Endodermal cell (in vitro differentiated cells): Measurements from ENCODE around the gene CCDC170. TPM values are rescaled to one million over a fixed set of nuclear protein-coding genes. Genes with fewer than 3 reads are reported as not detected.

ENCODE experiments used
- DNase-seq: peaks from one replicate; pipeline ENCODE4 v3.0.0-alpha.2; 2017
- H3K27ac ChIP-seq: 2 replicates; pipeline ENCODE4 v1.5.1; 2013; ENCODE audit warnings: mild to moderate bottlenecking, low read depth, low read length, moderate library complexity
- H3K27me3 ChIP-seq: 2 replicates; pipeline ENCODE4 v1.6.1; 2013; ENCODE audit warnings: mild to moderate bottlenecking, low read length, moderate library complexity; ENCODE audit not compliant: insufficient read depth, control insufficient read depth, poor library complexity, severe bottlenecking
- H3K36me3 ChIP-seq: 2 replicates; pipeline ENCODE4 v1.7.0; 2013; ENCODE audit warnings: mild to moderate bottlenecking, low read length, moderate library complexity; ENCODE audit not compliant: control insufficient read depth, insufficient read depth
- H3K4me1 ChIP-seq: one replicate; pipeline ENCODE4 v1.7.0; 2013; ENCODE audit warnings: low read length; ENCODE audit not compliant: control insufficient read depth, insufficient read depth
- H3K4me3 ChIP-seq: 2 replicates; pipeline ENCODE4 v1.5.1; 2013; ENCODE audit warnings: mild to moderate bottlenecking, low read length, moderate library complexity
- H3K9ac ChIP-seq: 2 replicates; pipeline ENCODE4 v1.6.1; 2013; ENCODE audit warnings: mild to moderate bottlenecking, low read length, moderate library complexity; ENCODE audit not compliant: poor library complexity, severe bottlenecking; ENCODE audit errors: extremely low read depth
- H3K9me3 ChIP-seq: 2 replicates; pipeline ENCODE4 v1.6.1; 2013; ENCODE audit warnings: mild to moderate bottlenecking, low read length, moderate library complexity; ENCODE audit not compliant: control insufficient read depth
- H3K27ac Mint-ChIP-seq: 2 replicates; pipeline ENCODE4 v1.8.0; 2020; ENCODE audit warnings: mixed read lengths
- H3K27me3 Mint-ChIP-seq: 2 replicates; pipeline ENCODE4 v1.8.0; 2021; ENCODE audit warnings: mild to moderate bottlenecking, mixed read lengths; ENCODE audit not compliant: insufficient read depth
- H3K36me3 Mint-ChIP-seq: 2 replicates; pipeline ENCODE4 v1.8.0; 2020; ENCODE audit warnings: low read depth, mixed read lengths
- H3K4me1 Mint-ChIP-seq: 2 replicates; pipeline ENCODE4 v1.8.0; 2020; ENCODE audit warnings: mixed read lengths
- H3K4me3 Mint-ChIP-seq: 2 replicates; pipeline ENCODE4 v1.8.0; 2020; ENCODE audit warnings: mild to moderate bottlenecking, moderate library complexity, mixed read lengths
- H3K9me3 Mint-ChIP-seq: 2 replicates; pipeline ENCODE4 v1.8.0; 2020; ENCODE audit warnings: mild to moderate bottlenecking, mixed read lengths
- WGBS, 2 experiments: methylation state at CpG; one replicate each; pipeline versions ENCODE4 v1.1.5 to v1.1.7; 2013; ENCODE audit warnings: missing lambda C conversion rate in 2 of 2, mixed read lengths in 1 of 2; ENCODE audit not compliant: insufficient coverage in 1 of 2, insufficient read length in 1 of 2; 5-methylcytosine and 5-hydroxymethylcytosine counted together
- total RNA-seq, 2 donors: library from RNA; stranded (reverse); fragmentation: NEBNext Ultra II Directional in 1 of 2; extraction: Animal tissue kit (Norgen Biotek cat#: 25700) in 1 of 2; gene quantifications; 2 replicates in 1 of 2; 3 replicates in 1 of 2; pipeline ENCODE4 v1.2.1, GENCODE V29; 2021
- TF ChIP-seq, protein P1 (sequence below): fragments of 200-600 bp; sonication (generic); conservative IDR thresholded peaks from 2 replicates; pipeline ENCODE4 v1.5.0; 2021; ENCODE audit warnings: antibody characterized with exemption, mild to moderate bottlenecking

CCDC170 gene
- total RNA-seq, 2 donors from 2014 or later, result 2.2 to 4.1 TPM

GRCh38 chr6:151630991-151631655 is 137.3 kb downstream of the CCDC170 start:
- Mint-ChIP-seq H3K4me1 (peaks cover 14% of the 10 kb centered on the region), H3K36me3 (no peaks in the 10 kb centered on the region), H3K27me3 (no peaks in the 10 kb centered on the region), H3K27ac (no peak overlapping the region), H3K4me3 (no peak overlapping the region), H3K9me3 (no peaks in the 10 kb centered on the region)
- H3K27me3 ChIP-seq, result no peaks in the 10 kb centered on the region
- TF ChIP-seq, protein P1, sequence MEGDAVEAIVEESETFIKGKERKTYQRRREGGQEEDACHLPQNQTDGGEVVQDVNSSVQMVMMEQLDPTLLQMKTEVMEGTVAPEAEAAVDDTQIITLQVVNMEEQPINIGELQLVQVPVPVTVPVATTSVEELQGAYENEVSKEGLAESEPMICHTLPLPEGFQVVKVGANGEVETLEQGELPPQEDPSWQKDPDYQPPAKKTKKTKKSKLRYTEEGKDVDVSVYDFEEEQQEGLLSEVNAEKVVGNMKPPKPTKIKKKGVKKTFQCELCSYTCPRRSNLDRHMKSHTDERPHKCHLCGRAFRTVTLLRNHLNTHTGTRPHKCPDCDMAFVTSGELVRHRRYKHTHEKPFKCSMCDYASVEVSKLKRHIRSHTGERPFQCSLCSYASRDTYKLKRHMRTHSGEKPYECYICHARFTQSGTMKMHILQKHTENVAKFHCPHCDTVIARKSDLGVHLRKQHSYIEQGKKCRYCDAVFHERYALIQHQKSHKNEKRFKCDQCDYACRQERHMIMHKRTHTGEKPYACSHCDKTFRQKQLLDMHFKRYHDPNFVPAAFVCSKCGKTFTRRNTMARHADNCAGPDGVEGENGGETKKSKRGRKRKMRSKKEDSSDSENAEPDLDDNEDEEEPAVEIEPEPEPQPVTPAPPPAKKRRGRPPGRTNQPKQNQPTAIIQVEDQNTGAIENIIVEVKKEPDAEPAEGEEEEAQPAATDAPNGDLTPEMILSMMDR, result no peak
- WGBS, 2 experiments, result 88% methylated on average over 1 to 4 of the region's 5 CpGs
- no peaks in the 10 kb centered on the region for H3K36me3 ChIP-seq
- H3K9ac ChIP-seq, result no peak overlapping the region
- no peaks in the 10 kb centered on the region for H3K4me1 ChIP-seq
- H3K4me3 ChIP-seq, result no peak overlapping the region
- no peak overlapping the region for H3K27ac ChIP-seq
- no peak for DNase-seq
- H3K9me3 ChIP-seq, result no peaks in the 10 kb centered on the region

DNA sequence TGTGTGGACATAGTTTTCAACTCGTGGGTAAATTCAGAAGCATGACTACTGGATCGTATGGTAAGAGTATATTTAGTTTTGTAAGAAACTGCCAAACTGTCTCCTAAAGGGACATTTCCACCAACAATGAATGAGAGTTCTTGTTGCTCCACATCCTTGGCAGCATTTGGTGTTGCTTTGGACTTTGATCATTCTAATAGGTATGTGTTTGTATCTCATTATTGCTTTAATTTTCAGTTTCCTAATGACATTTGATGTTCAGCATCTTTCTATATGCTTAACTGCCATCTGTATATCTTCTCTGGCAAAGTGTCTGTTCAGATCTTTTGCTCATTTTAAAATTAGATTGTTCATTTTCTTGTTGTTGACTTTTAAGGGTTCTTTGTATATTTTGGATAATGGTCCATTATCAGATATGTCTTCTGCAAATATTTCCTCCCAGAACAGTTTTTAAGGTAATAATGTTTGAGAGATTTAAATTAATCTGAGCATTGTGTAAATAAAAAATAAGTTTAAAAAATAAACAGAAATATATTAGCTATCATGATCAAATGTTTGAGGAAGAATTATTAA is 138.7 kb downstream of the CCDC170 start:
- no peaks in the 10 kb centered on the region for H3K9me3 ChIP-seq
- Mint-ChIP-seq H3K4me1 (peaks cover 14% of the 10 kb centered on the region), H3K27ac (no peak overlapping the region), H3K4me3 (no peak overlapping the region), H3K36me3 (no peaks in the 10 kb centered on the region), H3K27me3 (no peaks in the 10 kb centered on the region), H3K9me3 (no peaks in the 10 kb centered on the region)
- H3K27ac ChIP-seq, result no peak overlapping the region
- no peak for DNase-seq
- WGBS, 2 experiments, result 87 to 100% methylated on average over 1 to 2 of the region's 2 CpGs
- no peaks in the 10 kb centered on the region for H3K4me1 ChIP-seq
- H3K27me3 ChIP-seq, result no peaks in the 10 kb centered on the region
- H3K9ac ChIP-seq, result no peak overlapping the region
- TF ChIP-seq, protein P1, result no peak
- H3K4me3 ChIP-seq, result no peak overlapping the region
- H3K36me3 ChIP-seq, result no peaks in the 10 kb centered on the region

GRCh38 chr6:151633526-151634335 is 139.9 kb downstream of the CCDC170 start:
- TF ChIP-seq, protein P1, result no peak
- Histone ChIP-seq H3K27ac (no peak overlapping the region), H3K9me3 (peaks cover 7% of the 10 kb centered on the region), H3K9ac (no peak overlapping the region), H3K36me3 (no peaks in the 10 kb centered on the region), H3K27me3 (no peaks in the 10 kb centered on the region), H3K4me1 (no peaks in the 10 kb centered on the region), H3K4me3 (no peak overlapping the region)
- H3K4me1 Mint-ChIP-seq, result peaks cover 9% of the 10 kb centered on the region
- WGBS, 2 experiments, result 81 to 89% methylated on average over 3 to 5 of the region's 5 CpGs
- no peaks in the 10 kb centered on the region for H3K9me3 Mint-ChIP-seq
- H3K4me3 Mint-ChIP-seq, result no peak overlapping the region
- no peak overlapping the region for H3K27ac Mint-ChIP-seq
- no peak for DNase-seq
- H3K36me3 Mint-ChIP-seq, result no peaks in the 10 kb centered on the region
- H3K27me3 Mint-ChIP-seq, result no peaks in the 10 kb centered on the region
